DOHH2 (cell line): ENCODE data around the gene FAM107B.

ENCODE experiments used
- H3F3A ChIP-seq: fragments of 200-600 bp; sonication (generic), shearing (Covaris generic); 2 replicates; pipeline ENCODE4 v1.6.0; 2016; ENCODE audit warnings: antibody characterized with exemption, mild to moderate bottlenecking; ENCODE audit not compliant: control insufficient read depth, insufficient read depth
- H3K27ac ChIP-seq: fragments of 200-600 bp; sonication (generic); 2 replicates; pipeline ENCODE4 v1.5.1; 2014; ENCODE audit warnings: low read depth, mild to moderate bottlenecking, low read length, moderate library complexity
- H3K27me3 ChIP-seq: fragments of 200-600 bp; sonication (generic); 2 replicates; pipeline ENCODE4 v1.6.1; 2014; ENCODE audit warnings: mild to moderate bottlenecking, low read length, mixed read lengths; ENCODE audit not compliant: control insufficient read depth
- H3K36me3 ChIP-seq: fragments of 200-600 bp; sonication (generic); 2 replicates; pipeline ENCODE4 v1.6.1; 2014; ENCODE audit warnings: mild to moderate bottlenecking, low read length, moderate library complexity, mixed read lengths; ENCODE audit not compliant: control insufficient read depth
- H3K4me1 ChIP-seq: fragments of 200-600 bp; sonication (generic); 2 replicates; pipeline ENCODE4 v1.6.1; 2014; ENCODE audit warnings: mild to moderate bottlenecking, low read length, mixed read lengths; ENCODE audit not compliant: control insufficient read depth
- H3K4me2 ChIP-seq: fragments of 200-600 bp; sonication (generic); 2 replicates; pipeline ENCODE4 v1.6.0; 2014; ENCODE audit warnings: mild to moderate bottlenecking, low read length, moderate library complexity
- H3K4me3 ChIP-seq: fragments of 200-600 bp; sonication (generic); 2 replicates; pipeline ENCODE4 v1.5.1; 2014; ENCODE audit warnings: mild to moderate bottlenecking, low read length, mixed read lengths
- H3K79me2 ChIP-seq: fragments of 200-600 bp; sonication (generic); 2 replicates; pipeline ENCODE4 v1.6.1; 2014; ENCODE audit warnings: mild to moderate bottlenecking, low read length, mixed read lengths; ENCODE audit not compliant: control insufficient read depth
- H3K9me2 ChIP-seq: fragments of 200-600 bp; sonication (generic); replicated peaks from 2 replicates; pipeline ENCODE4 v1.6.1; 2014; ENCODE audit warnings: mild to moderate bottlenecking, low read length, mixed read lengths; ENCODE audit not compliant: control insufficient read depth
- H3K9me3 ChIP-seq: fragments of 200-600 bp; sonication (generic); 2 replicates; pipeline ENCODE4 v1.6.1; 2014; ENCODE audit warnings: antibody characterized with exemption, low read length, mixed read lengths; ENCODE audit not compliant: control insufficient read depth, insufficient read depth
- H4K20me1 ChIP-seq: fragments of 200-600 bp; sonication (generic); 2 replicates; pipeline ENCODE4 v1.6.0; 2014; ENCODE audit warnings: low read depth, mild to moderate bottlenecking, antibody characterized with exemption, low read length, moderate library complexity; ENCODE audit not compliant: control insufficient read depth, insufficient read depth
- CTCF ChIP-seq: fragments of 200-600 bp; sonication (generic); IDR thresholded peaks from one replicate; pipeline ENCODE4 v1.5.1; 2014; ENCODE audit warnings: antibody characterized with exemption, mild to moderate bottlenecking, low read depth, low read length; ENCODE audit not compliant: poor library complexity, severe bottlenecking
- EZH2phosphoT487 ChIP-seq: fragments of 200-600 bp; sonication (generic); IDR thresholded peaks from 2 replicates; pipeline ENCODE4 v1.6.1; 2017; ENCODE audit warnings: borderline replicate concordance, mild to moderate bottlenecking, antibody characterized with exemption, low read length, moderate library complexity, mixed read lengths

The FAM107B gene

GRCh38 chr10:14727465-14727864 lies 47.2 kb downstream of the FAM107B start:
- H3F3A ChIP-seq: no peaks in the 10 kb centered on the region
- no peaks in the 10 kb centered on the region for H3K9me2 ChIP-seq
- no peak overlapping the region for H3K4me3 ChIP-seq
- H3K9me3 ChIP-seq: peaks cover 4% of the 10 kb centered on the region; the same call in 1 of the 2 replicates
- H3K4me1 ChIP-seq: peaks cover 35% of the 10 kb centered on the region
- H4K20me1 ChIP-seq: no peaks in the 10 kb centered on the region
- H3K4me2 ChIP-seq: peak overlapping the region; percentile 3
- H3K79me2 ChIP-seq: no peaks in the 10 kb centered on the region
- no peak for TF ChIP-seq EZH2phosphoT487
- TF ChIP-seq CTCF: no peak
- H3K27me3 ChIP-seq: no peaks in the 10 kb centered on the region
- no peak overlapping the region for H3K27ac ChIP-seq
- H3K36me3 ChIP-seq: no peaks in the 10 kb centered on the region

GRCh38 chr10:14724931-14725330 lies 49.8 kb downstream of the FAM107B start:
- Histone ChIP-seq H3K4me1 (peaks cover 37% of the 10 kb centered on the region), H3K9me3 (peaks cover 4% of the 10 kb centered on the region; the same call in 1 of the 2 replicates), H3K79me2 (no peaks in the 10 kb centered on the region), H3K9me2 (no peaks in the 10 kb centered on the region), H3K36me3 (no peaks in the 10 kb centered on the region), H3K27ac (no peak overlapping the region), H4K20me1 (no peaks in the 10 kb centered on the region), H3K27me3 (no peaks in the 10 kb centered on the region), H3K4me3 (no peak overlapping the region), H3K4me2 (no peak overlapping the region), H3F3A (no peaks in the 10 kb centered on the region)
- TF ChIP-seq CTCF: no peak
- TF ChIP-seq EZH2phosphoT487: no peak

DNA sequence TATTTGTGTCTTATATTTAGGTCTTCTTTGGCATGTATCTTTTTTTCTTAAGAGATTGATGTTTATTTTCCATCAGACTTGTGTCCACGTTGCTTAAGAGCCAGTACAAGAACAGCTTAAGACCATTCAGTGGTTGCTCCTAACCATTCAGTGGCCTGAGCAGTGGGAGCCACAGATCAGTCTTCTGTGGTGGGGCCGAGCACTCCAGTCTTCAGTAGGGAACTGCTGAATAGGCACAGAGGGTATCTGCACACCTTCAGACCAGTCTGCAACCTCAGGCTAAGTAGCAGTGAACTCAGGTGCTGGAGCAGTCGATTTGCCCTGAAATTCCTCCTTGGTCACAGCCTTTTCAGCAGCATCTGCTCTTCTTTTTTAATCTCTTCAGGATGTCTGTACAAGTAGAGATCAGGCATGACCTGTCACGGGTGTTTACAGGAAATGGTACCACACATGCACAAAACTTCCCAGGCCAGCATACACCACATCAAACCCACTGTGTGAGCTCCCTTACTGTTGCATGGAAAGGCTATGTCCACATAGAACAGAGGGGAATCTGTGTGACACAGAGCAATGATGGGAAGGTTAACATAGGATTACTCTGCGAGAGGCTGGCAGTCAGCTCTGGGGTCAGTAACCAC lies 51.5 kb downstream of the FAM107B start:
- Histone ChIP-seq H3K36me3 (no peaks in the 10 kb centered on the region), H3K4me3 (peak overlapping the region; percentile 2), H3K79me2 (no peaks in the 10 kb centered on the region), H3F3A (no peaks in the 10 kb centered on the region), H3K27ac (no peak overlapping the region), H3K27me3 (no peaks in the 10 kb centered on the region), H3K9me3 (peaks cover 4% of the 10 kb centered on the region; the same call in 1 of the 2 replicates), H4K20me1 (no peaks in the 10 kb centered on the region), H3K4me2 (peak overlapping the region; percentile 47), H3K9me2 (no peaks in the 10 kb centered on the region), H3K4me1 (peaks cover 41% of the 10 kb centered on the region)
- TF ChIP-seq EZH2phosphoT487 (no peak), CTCF (no peak)
